Stimulated activated CD4-positive, alpha-beta T cell treated with anti-CD3 and anti-CD28 coated beads, Interleukin-12 subunit alpha, Interleukin-12 subunit beta, amount 100 ng/mL, for 24 hours (primary cell): ENCODE data around the gene CAPN1.

Source experiments
- DNase-seq, 2 experiments: peaks; one replicate each; pipeline ENCODE4 v3.0.0-alpha.2; 2020; ENCODE audit warnings: low read depth in 2 of 2

CAPN1 gene

DNA sequence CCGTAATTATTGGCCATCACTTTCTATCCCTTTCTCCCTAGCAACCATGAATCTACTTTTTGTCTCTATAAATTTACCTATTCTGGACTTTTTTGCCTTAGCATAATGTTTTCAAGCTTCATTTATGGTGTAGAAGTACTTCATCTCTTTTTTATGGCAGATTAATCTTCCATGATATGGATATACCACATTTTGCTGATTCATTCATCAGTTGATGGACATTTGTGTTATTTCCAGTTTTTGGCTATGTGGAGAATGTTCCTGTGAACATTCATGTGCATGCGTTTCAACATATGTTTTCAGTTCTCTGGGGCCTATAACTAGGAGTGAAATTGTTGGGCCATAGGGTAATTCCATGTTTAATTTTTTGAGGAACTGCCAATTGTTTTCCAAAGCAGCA lies 12.8 kb downstream of the CAPN1 start:
- DNase-seq: no peak

- DNase-seq: no peak
These were observed 22.4 kb downstream of the CAPN1 start for GRCh38 chr11:65204143-65204542.

DNA sequence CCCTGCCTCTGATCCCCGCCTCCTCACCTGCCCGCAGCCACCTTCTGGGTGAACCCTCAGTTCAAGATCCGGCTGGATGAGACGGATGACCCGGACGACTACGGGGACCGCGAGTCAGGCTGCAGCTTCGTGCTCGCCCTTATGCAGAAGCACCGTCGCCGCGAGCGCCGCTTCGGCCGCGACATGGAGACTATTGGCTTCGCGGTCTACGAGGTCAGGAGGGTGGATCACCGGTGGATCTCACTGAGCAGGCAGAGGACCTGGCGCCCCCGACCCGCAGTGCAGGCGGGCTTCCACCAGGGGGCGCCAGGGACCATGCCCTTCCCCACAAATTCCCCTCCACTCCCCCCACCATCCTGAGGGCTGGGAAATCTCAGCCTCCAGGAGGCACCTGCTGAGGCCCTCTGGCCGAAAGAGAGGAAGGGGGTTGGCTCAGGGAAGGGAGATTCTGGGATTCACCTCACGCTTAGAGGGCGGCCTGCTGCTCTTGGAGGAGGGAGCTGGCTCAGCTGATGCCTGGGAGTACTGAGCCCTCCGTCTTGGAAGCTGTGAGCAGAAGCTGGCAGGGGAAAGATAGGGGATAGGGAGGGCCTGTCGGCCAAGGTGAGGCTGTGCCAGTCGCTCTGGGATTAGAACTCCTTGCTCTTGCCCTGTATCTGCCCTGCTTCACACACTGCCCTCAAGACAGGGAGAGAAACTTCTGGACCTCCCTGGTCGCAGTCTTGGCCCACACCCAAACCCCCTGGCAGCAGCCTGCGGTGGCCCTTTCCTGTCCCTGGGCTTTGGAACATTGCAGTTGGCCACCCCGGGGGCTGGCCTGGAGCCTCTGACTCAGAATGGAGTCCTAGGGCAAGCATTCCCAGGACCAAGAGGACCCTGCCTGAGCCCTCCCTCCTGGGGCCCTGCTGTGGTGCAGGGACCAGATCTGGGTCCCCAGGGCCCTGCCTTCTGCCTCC lies 23.2 kb downstream of the CAPN1 start:
- DNase-seq: peak in 1 of 2 experiments; percentile 36

GRCh38 chr11:65205602-65205967 lies 23.9 kb downstream of the CAPN1 start:
- DNase-seq: no peak

DNA sequence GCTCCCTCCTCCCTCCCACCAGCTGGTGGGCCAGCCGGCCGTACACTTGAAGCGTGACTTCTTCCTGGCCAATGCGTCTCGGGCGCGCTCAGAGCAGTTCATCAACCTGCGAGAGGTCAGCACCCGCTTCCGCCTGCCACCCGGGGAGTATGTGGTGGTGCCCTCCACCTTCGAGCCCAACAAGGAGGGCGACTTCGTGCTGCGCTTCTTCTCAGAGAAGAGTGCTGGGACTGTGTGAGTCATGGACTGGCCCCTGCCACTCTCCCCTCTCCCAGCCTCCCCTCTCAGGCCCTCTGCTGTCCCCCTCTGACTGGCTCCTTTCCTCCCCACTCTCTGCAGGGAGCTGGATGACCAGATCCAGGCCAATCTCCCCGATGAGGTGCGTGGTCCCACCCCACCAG lies 24.7 kb downstream of the CAPN1 start:
- no peak for DNase-seq

- no peak for DNase-seq
These were observed 25.2 kb downstream of the CAPN1 start for GRCh38 chr11:65206901-65207300.

DNA sequence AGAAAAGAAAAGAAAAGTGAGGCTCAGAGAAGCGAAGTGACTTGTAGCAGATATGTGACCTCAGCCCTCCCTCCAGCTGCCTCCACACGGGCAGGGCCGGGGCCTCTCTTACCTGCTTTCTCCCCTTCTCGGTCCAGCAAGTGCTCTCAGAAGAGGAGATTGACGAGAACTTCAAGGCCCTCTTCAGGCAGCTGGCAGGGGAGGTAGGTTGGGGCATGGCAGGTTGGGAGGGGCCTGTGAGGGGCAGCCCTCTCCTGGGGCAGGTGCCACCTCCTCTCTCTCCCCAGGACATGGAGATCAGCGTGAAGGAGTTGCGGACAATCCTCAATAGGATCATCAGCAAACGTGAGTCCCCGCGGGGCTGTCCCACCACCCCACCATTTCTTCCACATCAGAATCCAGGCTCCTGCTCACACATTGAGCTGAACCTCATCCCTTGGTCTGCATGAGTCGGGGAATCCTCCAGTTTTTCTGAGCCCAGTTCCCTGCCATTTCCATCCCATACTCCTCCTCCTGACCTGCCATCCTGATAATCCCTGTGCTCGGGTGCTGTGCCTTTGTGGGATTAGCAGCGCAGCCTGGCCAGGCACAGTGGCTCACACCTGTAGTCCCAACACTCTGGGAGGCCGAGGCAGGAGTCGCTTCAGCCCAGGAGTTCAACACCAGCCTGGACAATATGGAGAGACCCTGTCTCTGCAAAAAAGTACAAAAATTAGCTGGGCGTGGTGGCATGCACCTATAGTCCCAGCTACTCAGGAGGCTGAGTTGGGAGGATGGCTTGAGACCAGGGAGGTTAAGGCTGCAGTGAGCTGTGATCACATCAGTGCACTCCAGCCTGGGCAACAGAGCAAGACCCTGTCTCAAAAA lies 26.4 kb downstream of the CAPN1 start:
- DNase-seq: no peak

GRCh38 chr11:65208785-65209710 lies 27.3 kb downstream of the CAPN1 start:
- DNase-seq: no peak

DNA sequence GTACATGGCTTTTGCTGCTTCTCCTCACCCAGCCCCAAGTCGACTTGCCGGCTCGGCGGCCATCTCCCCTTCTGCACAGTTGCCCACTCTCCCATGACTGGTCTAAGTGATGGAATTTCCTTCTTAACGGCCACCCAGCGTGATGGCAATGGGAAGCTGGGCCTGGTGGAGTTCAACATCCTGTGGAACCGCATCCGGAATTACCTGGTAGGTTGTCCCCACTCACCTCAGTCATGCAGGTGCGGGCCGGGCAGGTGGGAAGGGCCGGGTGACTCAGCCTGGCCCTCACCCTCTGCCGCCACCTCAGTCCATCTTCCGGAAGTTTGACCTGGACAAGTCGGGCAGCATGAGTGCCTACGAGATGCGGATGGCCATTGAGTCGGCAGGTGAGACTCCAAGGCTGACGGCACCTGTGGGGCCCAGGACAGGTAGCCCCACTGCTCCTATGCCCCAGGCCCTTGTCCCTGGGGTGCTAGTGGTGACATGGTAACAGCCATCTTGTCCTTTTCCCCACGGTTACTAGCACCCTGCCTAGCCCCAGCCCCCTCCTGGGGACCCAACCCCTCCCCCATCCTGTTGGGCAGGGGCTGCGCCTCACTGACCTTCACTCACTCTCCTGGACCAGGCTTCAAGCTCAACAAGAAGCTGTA lies 28.1 kb downstream of the CAPN1 start:
- no peak for DNase-seq

DNA sequence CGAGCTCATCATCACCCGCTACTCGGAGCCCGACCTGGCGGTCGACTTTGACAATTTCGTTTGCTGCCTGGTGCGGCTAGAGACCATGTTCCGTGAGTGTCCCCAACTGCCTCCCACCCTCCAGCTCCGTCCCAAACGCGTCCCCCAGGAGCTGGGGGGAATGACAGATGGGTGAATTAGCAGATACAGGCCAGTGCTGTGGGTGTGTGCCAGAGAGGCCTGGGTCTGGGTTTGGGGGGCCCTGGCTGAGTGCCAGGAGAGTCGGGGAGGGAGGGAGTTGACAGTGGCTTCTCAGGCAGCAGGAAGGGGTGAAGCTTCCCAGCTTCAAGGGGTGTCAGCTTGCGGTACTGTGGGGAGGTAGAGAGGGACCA lies 28.6 kb downstream of the CAPN1 start:
- DNase-seq: no peak

DNA sequence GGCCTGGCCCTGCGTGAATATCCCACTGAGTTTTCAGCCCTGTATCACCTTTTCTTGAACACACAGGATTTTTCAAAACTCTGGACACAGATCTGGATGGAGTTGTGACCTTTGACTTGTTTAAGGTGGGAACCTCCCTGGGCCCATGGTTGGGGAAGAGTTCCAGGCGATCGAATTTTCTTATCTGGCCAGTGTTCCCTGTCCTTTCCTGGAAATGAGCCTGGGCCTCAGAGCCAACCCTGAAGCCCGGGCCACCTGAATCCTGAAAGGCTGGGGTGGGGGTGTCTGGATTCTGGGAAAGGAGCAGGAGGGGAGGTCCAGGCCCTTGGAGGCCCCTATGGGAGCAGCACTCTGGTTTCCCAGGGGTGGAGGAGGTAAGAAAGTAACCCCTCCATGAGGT lies 29.0 kb downstream of the CAPN1 start:
- DNase-seq: no peak

DNA sequence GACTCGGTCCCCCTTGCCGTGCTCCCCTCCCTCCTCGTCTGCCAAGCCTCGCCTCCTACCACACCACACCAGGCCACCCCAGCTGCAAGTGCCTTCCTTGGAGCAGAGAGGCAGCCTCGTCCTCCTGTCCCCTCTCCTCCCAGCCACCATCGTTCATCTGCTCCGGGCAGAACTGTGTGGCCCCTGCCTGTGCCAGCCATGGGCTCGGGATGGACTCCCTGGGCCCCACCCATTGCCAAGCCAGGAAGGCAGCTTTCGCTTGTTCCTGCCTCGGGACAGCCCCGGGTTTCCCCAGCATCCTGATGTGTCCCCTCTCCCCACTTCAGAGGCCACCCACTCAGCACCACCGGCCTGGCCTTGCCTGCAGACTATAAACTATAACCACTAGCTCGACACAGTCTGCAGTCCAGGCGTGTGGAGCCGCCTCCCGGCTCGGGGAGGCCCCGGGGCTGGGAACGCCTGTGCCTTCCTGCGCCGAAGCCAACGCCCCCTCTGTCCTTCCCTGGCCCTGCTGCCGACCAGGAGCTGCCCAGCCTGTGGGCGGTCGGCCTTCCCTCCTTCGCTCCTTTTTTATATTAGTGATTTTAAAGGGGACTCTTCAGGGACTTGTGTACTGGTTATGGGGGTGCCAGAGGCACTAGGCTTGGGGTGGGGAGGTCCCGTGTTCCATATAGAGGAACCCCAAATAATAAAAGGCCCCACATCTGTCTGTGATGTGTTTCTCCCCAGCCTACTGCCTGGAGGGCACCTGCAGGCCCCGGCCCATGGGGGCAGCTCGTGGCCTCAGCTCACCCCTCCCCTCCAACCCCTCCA lies 29.8 kb downstream of the CAPN1 start:
- no peak for DNase-seq

DNA sequence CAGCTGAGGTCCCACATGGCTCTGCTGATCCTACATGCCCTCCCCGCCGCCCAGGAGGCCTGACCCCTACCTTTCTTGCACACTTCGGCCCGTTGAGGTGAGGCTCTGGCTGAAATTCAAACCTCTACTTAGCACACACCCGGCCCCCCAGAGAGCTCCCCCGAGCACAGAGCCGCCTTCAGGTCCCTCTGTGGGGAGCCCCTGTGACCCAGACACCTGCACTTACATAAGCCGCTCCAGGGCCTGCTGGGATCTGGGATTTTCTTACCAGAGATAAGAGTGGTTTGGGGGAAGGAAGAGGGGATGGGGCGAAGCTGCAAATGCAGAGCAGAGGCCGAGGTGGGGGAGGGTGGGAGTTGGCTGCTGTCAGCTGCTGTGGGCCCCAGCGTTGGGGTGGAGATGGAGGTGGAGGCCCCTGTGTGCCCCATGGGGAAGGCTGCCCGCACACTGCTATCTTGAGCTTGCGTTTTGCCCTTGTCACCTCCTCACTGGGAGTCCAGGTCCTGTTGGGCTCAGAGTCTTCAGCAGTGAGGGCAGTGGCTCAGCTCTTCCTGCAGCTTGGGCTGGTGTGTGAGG lies 30.6 kb downstream of the CAPN1 start:
- DNase-seq: no peak

- DNase-seq: no peak
These were observed 31.8 kb downstream of the CAPN1 start for GRCh38 chr11:65213322-65214211.

DNA sequence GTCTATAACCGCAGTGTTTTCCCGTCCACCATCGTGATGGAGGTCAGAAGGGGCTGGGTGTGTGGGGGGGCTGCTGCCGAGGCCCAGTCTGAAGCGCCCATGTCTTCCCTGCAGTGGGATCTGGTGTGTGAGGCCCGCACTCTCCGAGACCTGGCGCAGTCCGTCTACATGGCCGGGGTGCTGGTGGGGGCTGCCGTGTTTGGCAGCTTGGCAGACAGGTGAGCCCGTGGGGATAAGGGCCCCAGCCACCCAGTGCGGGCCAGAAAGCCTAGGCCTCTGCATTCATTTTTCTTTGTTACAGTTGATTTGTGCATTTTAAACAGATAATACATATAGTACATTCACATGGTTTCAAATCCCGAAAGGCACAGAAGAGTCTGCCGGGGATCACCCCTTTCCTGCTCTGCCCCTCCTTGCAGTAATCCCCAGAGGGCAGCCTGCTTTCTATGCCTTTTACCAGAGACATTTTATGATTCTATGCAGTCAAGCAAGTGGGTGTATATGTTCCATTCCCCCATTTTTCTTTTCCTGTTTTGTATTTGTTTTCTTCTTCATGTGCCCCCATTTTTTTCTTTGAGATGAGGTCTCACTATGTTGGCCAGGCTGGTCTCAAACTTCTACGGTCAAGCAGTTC lies 32.6 kb downstream of the CAPN1 start:
- no peak for DNase-seq

DNA sequence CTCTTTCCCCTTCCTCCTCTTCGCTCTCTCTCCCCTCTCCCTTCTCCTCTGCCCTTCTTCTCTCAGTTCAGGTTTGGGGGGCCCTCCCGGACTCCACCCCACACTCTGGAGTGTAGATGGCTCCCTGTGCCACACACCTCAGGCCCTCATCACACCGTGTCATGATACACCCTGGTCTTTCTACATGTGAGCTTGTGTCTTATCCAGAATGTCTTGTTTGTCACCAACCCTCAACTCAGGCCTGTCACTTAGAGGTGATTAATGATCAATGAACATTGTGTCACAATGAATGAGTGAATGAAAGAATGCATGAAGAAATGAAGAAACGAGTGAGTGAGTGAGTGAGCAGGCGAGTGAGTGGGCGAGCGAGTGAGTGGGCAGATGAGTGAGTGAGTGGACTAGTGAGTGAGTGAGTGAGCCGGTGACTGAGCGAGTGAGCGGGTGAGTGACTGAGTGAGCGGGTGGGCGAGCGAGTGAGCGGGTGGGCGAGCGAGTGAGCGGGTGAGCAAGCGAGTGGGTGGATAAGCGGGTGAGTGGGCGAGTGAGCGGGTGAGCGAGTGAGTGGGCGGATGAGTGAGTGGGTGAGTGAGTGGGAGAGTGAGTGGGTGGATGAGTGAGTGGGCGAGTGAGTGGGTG lies 33.8 kb downstream of the CAPN1 start:
- DNase-seq: no peak

DNA sequence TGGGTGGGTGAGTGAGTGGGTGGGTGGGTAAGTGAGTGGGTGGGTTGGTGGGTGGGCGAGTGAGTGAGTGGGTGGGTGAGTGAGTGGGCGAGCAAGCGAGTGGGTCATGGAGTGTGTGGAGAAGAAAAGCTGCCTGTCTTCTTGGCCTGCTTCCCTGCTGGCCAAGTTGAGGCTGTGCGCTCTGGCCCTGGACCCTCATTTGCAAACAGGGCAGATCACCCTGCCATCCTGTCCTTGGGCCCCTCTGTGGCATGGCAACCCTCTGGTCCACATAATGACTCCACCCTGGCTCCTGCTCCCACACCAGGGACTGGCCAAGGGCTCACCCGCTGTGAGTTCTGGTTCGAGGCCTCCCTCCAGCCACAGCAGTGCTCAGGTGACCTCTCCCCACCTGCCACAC lies 35.1 kb downstream of the CAPN1 start:
- DNase-seq: no peak
